ENCODE results near the gene TGFBR3.
"Not testable (repeated sequence)": the region's sequence is repeated elsewhere in the genome, so short reads cannot be mapped to it uniquely, and the experiment has no call there.

TGFBR3 gene

DNA sequence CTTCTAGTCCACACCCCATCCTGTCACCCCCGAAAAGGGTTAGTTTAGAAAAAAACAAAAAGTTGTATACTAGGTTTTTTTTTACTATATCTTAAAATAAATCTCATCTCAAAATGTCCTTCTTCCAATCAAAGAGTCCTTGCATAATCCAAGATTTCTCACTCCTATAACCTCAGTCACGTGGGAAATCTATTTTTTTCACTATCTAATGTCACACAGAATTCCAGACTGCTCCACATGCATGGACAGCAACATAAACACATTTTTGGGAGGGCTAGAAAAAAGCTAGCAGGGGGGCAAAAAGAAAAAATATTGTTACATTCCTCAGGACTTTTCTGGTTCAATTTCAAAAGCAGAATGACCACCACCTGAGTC is 39.3 kb downstream of the TGFBR3 start:
- DNase-seq: no peak

DNA sequence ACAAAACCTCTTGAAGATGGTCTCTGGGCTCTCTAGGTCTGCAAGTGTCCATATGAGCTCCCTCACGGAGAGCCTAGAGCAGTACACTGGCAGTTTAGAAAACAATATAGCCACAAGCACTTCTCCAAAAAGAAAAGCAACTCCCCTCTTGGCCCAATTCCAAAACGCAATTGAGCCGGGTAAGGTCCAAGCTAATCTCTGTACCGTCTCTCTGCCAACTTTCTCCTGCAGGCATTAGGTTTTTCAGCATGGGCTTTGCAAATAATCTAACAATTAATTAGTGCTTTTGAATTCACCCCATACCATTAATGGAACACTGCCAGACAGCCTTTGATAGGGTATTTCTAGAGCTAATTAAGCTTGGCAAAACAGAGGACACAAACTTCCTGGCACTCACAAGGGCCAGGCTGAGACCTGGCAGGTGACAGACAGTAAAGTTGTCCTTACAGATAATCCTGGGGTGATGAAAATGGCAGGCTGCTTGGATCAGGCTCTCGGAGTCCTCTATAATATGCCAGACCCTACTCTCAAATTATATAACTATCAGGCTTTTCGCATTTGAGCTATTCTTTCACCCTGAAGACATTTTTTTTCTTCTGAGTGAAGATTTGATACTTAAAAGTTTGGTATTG is 39.8 kb downstream of the TGFBR3 start:
- peak; percentile 59 for DNase-seq

DNA sequence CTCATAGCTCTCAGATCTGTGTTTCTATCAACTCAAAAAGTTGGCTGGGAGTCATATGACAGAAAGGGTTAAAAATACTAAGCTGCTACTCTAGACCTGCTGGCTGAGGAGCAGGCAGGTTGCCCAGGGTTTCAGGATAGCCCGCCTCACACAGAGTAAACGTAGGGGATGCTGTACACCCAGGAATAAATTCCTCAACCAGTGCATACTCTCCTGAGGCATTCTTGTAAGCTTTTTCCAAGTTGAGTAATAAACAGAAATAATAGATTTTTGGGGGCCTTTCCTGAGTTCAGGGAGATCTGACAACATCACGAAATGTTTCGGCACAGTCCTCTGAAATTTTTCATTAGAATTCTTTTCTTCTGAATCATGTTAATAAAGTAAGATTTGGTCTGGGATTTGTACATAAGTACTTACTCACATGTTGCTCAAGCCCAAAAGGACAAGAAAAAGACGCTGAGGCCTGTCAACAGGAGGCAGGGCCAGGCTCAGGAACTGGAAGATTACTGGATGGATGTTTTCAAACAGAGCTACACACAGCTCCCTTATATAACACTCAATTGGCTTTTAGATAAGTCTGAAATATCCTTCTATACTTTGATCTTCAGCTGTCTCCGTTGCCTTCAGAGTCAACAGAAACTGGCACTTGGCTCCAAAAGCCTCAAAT is 41.0 kb downstream of the TGFBR3 start:
- no peak for DNase-seq

DNA sequence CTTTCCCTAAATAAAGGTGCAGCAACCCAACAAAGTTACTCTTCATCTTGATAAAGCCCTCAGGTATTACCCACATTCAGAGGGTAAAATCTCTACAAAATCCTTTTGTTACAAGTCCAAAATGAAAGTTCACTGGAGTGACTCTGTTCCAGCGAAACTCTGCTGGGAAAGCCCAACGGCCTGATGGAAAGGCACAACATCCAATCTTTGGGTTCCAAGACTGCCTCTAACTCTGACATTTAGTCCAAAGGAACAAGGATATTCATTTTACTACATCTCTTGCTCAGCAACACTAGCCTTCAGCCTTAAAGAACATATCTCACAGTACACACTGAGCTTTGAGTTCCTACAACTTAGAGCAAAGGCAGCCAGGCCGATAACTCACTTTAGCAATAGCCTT is 42.1 kb downstream of the TGFBR3 start:
- DNase-seq: no peak

GRCh38 chr1:91842563-91842962 is 43.4 kb downstream of the TGFBR3 start:
- no peak for DNase-seq

GRCh38 chr1:91842056-91842455 is 43.9 kb downstream of the TGFBR3 start:
- DNase-seq: no peak

DNA sequence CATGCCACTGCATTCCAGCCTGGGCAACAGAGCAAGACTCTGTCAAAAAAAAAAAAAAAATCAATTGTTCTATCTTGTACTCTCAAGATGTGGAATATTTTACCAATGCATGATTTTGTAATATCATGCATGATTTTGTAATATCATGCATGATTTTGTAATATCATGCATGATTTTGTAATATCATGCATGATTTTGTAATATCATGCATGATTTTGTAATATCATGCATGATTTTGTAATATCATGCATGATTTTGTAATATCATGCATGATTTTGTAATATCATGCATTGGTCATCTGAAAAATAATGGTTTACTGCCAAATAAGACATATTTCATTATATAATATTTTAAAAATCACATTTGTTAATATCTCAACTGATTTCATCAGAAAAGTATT is 45.7 kb downstream of the TGFBR3 start:
- not testable (repeated sequence) for DNase-seq

DNA sequence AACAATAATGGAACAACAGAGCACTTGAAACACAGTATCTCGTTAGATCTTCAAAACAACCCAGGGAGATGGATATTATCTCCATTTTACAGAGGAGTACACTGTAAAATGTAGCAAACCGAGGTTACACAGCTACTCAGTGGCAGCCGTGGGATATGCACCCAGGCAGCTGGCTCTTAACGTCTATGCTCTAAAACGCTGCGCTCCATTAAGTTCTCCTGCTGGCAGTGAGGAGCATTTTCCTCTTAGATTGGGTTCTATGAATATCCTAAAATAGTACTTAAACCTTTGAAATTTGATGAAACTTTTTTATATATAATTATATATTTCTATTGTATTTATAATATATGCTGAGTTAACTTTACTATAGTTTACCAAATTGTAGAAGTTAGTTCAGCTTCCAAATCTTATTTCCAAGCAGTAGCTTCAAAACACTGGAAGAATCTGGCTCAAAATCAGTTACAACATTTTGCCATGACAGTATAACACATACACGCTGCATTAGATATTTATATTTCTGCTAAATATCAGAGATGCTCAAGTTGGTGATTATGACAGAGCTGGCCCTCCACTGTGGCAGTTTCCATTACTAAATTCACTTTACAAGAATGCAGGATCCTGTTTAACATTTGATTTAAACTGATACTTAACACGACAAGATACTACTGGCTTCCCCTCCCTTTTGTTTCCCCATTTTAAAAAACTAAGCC is 49.5 kb downstream of the TGFBR3 start:
- no peak for DNase-seq

- no peak for DNase-seq
These were observed 50.8 kb downstream of the TGFBR3 start for GRCh38 chr1:91835087-91835521.

DNA sequence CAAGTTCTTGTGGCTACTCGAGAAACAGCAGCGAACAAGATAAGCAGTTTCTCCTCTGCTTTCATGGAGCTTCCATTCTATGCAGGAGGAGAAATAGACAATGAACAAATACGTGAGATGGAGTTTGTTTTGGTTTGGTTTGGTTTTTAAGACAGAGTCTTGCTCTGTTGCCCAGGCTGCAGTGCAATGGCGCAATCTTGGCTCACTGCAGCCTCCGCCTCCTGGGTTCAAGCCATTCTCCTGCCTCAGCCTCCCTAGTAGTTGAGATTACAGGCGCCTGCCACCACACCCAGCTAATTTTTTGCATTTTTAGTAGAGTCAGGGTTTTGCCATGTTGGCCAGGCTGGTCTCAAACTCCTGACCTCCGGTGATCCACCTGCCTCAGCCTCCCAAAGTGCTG is 51.4 kb downstream of the TGFBR3 start:
- not testable (repeated sequence) for DNase-seq

DNA sequence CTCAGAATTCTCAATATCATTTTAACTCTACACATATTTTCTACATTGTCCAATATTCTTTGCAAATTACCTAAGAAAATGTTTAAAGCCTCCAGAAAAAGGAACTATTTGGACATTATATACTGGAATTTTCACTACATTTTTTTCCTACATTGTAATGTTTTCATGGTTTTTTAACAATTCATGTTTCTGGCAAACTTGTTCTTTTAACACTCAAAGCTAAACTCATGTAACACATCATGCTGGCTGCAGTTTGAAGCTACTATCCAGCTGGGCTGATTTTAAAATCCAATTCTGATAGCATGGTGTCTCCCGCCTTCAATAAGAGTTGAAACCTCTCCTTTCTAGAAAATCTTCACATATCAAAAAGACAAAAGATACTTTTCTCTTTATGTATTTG is 52.0 kb downstream of the TGFBR3 start:
- DNase-seq: no peak

- no peak for DNase-seq
These were observed 54.6 kb downstream of the TGFBR3 start for GRCh38 chr1:91831132-91831930.

DNA sequence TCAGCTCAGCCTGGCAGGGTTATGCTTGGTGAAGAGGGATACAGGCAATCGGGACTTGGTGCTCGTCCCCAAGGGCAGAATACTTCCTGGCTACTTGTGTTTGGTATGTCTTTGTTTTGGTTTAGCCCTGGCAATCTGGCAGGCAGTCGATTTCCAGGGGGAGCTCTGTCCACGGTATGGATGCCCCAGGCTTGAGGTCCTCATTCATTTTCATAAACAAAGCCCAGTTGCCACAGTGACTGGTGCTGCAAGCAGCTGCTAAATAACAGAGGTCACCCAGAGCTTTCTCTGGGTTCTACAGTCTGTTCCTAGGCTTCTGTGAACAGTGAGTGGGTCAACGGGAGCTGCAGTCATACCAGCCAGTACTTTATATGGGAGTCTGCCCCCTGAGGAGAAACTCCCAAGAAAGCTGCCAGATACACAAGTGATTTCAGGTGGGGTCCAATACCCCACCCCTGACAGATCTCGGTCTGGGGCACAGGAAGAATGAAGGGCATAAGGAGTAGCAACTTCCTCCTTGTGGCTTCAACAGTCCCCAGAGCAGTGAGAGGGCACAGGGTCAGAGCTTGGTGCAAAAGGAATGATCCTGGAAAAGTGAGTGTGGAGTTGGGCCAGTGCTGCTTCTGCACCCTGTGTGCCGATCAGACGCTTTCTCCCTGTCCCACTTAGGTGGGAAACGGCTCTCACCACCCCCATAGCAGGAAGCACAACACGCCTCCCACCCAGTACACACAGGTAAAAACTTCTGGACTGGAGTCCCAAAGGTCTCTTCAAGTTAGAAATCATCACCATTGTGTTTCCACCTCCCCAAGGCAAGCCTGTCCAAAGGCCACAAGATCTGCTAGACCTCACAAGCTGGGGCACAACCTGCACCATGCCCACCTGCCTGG is 55.5 kb downstream of the TGFBR3 start:
- DNase-seq: no peak

- no peak for DNase-seq
These were observed 56.4 kb downstream of the TGFBR3 start for GRCh38 chr1:91829293-91830153.

GRCh38 chr1:91828583-91829281 is 57.2 kb downstream of the TGFBR3 start:
- no peak for DNase-seq

GRCh38 chr1:91827459-91828321 is 58.3 kb downstream of the TGFBR3 start:
- no peak for DNase-seq

- DNase-seq: no peak
These were observed 58.9 kb downstream of the TGFBR3 start for GRCh38 chr1:91827087-91827458.

- DNase-seq: no peak
These were observed 59.3 kb downstream of the TGFBR3 start for GRCh38 chr1:91826649-91827048.

- no peak for DNase-seq
These were observed 59.7 kb downstream of the TGFBR3 start for GRCh38 chr1:91826248-91826647.

Measured in NCI-H1436 treated with DMSO at 0.1 percent for 48 hours (cell line).